SK-N-SH treated with all-trans-retinoic acid at 6 μM for 48 hours (cell line): ENCODE data around the gene EIF3M.

Source experiments
- ATAC-seq: fragments of 200-7000 bp; cut with Tn5 transposase; 3 replicates; pipeline ENCODE4 v1.9.1; 2020; ENCODE audit warnings: mild to moderate bottlenecking, moderate library complexity
- ARNTL ChIP-seq: fragments of 450-650 bp; formaldehyde crosslinking; IDR thresholded peaks from 2 replicates; pipeline ENCODE4 v1.5.0; 2020; ENCODE audit warnings: low read depth, mild to moderate bottlenecking, moderate library complexity, borderline replicate concordance
- BACH2 ChIP-seq: fragments of 250-450 bp; sonication (Bioruptor Pico); IDR thresholded peaks from 2 replicates; pipeline ENCODE4 v1.9.0; 2021; ENCODE audit warnings: mild to moderate bottlenecking, borderline replicate concordance
- CSDC2 ChIP-seq: fragments of 250-450 bp; sonication (Bioruptor Pico); IDR thresholded peaks from 2 replicates; pipeline ENCODE4 v1.5.0; 2020; ENCODE audit warnings: mild to moderate bottlenecking, moderate library complexity
- ESRRG ChIP-seq: fragments of 250-450 bp; sonication (Bioruptor Pico); IDR thresholded peaks from 2 replicates; pipeline ENCODE4 v1.6.1; 2021; ENCODE audit warnings: mild to moderate bottlenecking
- GLIS3 ChIP-seq: fragments of 250-450 bp; sonication (Bioruptor Pico); IDR thresholded peaks from 2 replicates; pipeline ENCODE4 v1.5.0; 2020; ENCODE audit warnings: mild to moderate bottlenecking, moderate library complexity
- ISL1 ChIP-seq: fragments of 250-450 bp; sonication (Bioruptor Pico); IDR thresholded peaks from 2 replicates; pipeline ENCODE4 v2.1.2; 2022; ENCODE audit warnings: mild to moderate bottlenecking, moderate library complexity
- OSR1 ChIP-seq: fragments of 250-450 bp; sonication (Bioruptor Pico); IDR thresholded peaks from 2 replicates; pipeline ENCODE4 v1.8.0; 2022; ENCODE audit warnings: moderate library complexity, mild to moderate bottlenecking, inconsistent platforms
- PATZ1 ChIP-seq: fragments of 250-450 bp; sonication (Bioruptor Pico); IDR thresholded peaks from 2 replicates; pipeline ENCODE4 v1.8.0; 2020; ENCODE audit warnings: mild to moderate bottlenecking, moderate library complexity, borderline replicate concordance
- PPARA ChIP-seq: fragments of 250-450 bp; sonication (Bioruptor Pico); IDR thresholded peaks from 2 replicates; pipeline ENCODE4 v1.5.0; 2020; ENCODE audit warnings: mild to moderate bottlenecking, borderline replicate concordance
- RARB ChIP-seq: fragments of 250-450 bp; sonication (Bioruptor Pico); IDR thresholded peaks from 2 replicates; pipeline ENCODE4 v1.8.0; 2021; ENCODE audit warnings: mild to moderate bottlenecking, moderate library complexity
- SNAI2 ChIP-seq: fragments of 250-450 bp; sonication (Bioruptor Pico); IDR thresholded peaks from 2 replicates; pipeline ENCODE4 v1.5.0; 2020; ENCODE audit warnings: mild to moderate bottlenecking, moderate library complexity
- TCF4 ChIP-seq: fragments of 250-450 bp; sonication (Bioruptor Pico); IDR thresholded peaks from 2 replicates; pipeline ENCODE4 v1.8.0; 2021; ENCODE audit warnings: mild to moderate bottlenecking, moderate library complexity, borderline replicate concordance
- TOX ChIP-seq: fragments of 250-450 bp; sonication (Bioruptor Pico); IDR thresholded peaks from 2 replicates; pipeline ENCODE4 v1.8.0; 2021; ENCODE audit warnings: mild to moderate bottlenecking, moderate library complexity, borderline replicate concordance
- TSHZ2 ChIP-seq: fragments of 250-450 bp; sonication (Bioruptor Pico); IDR thresholded peaks from 2 replicates; pipeline ENCODE4 v1.5.0; 2020; ENCODE audit warnings: mild to moderate bottlenecking, moderate library complexity
- ZC3H10 ChIP-seq: fragments of 250-450 bp; sonication (Bioruptor Pico); IDR thresholded peaks from 2 replicates; pipeline ENCODE4 v1.5.1; 2021; ENCODE audit warnings: mild to moderate bottlenecking, moderate library complexity
- ZFP3 ChIP-seq: fragments of 250-450 bp; sonication (Bioruptor Pico); IDR thresholded peaks from 2 replicates; pipeline ENCODE4 v1.5.0; 2020; ENCODE audit warnings: mild to moderate bottlenecking, moderate library complexity
- ZFP30 ChIP-seq: fragments of 450-650 bp; formaldehyde crosslinking; IDR thresholded peaks from 2 replicates; pipeline ENCODE4 v1.5.0; 2022; ENCODE audit warnings: mild to moderate bottlenecking, moderate library complexity
- ZNF565 ChIP-seq: fragments of 450-650 bp; formaldehyde crosslinking; conservative IDR thresholded peaks from 2 replicates; pipeline ENCODE4 v1.5.0; 2020; ENCODE audit warnings: low read depth, mild to moderate bottlenecking, moderate library complexity
- ZNF70 ChIP-seq: fragments of 450-650 bp; formaldehyde crosslinking; IDR thresholded peaks from 2 replicates; pipeline ENCODE4 v1.5.0; 2020; ENCODE audit warnings: mild to moderate bottlenecking, moderate library complexity
- ZNF8 ChIP-seq: fragments of 450-650 bp; formaldehyde crosslinking; IDR thresholded peaks from 2 replicates; pipeline ENCODE4 v1.5.0; 2020; ENCODE audit warnings: mild to moderate bottlenecking, moderate library complexity
- TF ChIP-seq, protein P1 (sequence below): fragments of 250-450 bp; sonication (Bioruptor Pico); IDR thresholded peaks from 2 replicates; pipeline ENCODE4 v1.8.0; 2021; ENCODE audit warnings: low read depth, mild to moderate bottlenecking, moderate library complexity, borderline replicate concordance

EIF3M gene

GRCh38 chr11:32613500-32614151 is 30.0 kb downstream of the EIF3M start:
- no peak for ATAC-seq
- TF ChIP-seq PATZ1 (no peak), ZFP30 (CRISPR knock-in tag) (no peak)

GRCh38 chr11:32615422-32615821 is 31.8 kb downstream of the EIF3M start:
- no peak for TF ChIP-seq RARB (CRISPR knock-in tag)
- no peak for TF ChIP-seq PATZ1
- no peak for TF ChIP-seq SNAI2 (CRISPR knock-in tag)
- TF ChIP-seq TOX (CRISPR knock-in tag): no peak
- TF ChIP-seq TCF4 (CRISPR knock-in tag): no peak
- TF ChIP-seq TSHZ2: no peak
- TF ChIP-seq ZNF8 (CRISPR knock-in tag): no peak
- TF ChIP-seq ZC3H10: no peak
- no peak for TF ChIP-seq ARNTL (CRISPR knock-in tag)
- TF ChIP-seq ISL1: no peak
- TF ChIP-seq PPARA (CRISPR knock-in tag): no peak
- TF ChIP-seq OSR1 (CRISPR knock-in tag): no peak
- no peak for TF ChIP-seq ZNF565 (CRISPR knock-in tag)
- TF ChIP-seq ZNF70 (CRISPR knock-in tag): no peak
- TF ChIP-seq ZFP3: no peak
- no peak for TF ChIP-seq GLIS3 (CRISPR knock-in tag)
- TF ChIP-seq CSDC2 (CRISPR knock-in tag): no peak
- TF ChIP-seq, protein P1, sequence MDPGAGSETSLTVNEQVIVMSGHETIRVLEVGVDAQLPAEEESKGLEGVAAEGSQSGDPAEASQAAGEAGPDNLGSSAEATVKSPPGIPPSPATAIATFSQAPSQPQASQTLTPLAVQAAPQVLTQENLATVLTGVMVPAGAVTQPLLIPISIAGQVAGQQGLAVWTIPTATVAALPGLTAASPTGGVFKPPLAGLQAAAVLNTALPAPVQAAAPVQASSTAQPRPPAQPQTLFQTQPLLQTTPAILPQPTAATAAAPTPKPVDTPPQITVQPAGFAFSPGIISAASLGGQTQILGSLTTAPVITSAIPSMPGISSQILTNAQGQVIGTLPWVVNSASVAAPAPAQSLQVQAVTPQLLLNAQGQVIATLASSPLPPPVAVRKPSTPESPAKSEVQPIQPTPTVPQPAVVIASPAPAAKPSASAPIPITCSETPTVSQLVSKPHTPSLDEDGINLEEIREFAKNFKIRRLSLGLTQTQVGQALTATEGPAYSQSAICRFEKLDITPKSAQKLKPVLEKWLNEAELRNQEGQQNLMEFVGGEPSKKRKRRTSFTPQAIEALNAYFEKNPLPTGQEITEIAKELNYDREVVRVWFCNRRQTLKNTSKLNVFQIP (CRISPR knock-in tag): no peak
- no peak for TF ChIP-seq ZFP30 (CRISPR knock-in tag)
- TF ChIP-seq BACH2: no peak
- ATAC-seq: no peak

- ATAC-seq: no peak
- TF ChIP-seq SNAI2 (CRISPR knock-in tag) (no peak), GLIS3 (CRISPR knock-in tag) (no peak), ESRRG (CRISPR knock-in tag) (no peak), ZNF8 (CRISPR knock-in tag) (no peak), CSDC2 (CRISPR knock-in tag) (no peak), ZFP3 (no peak), ISL1 (no peak), TSHZ2 (no peak), TCF4 (CRISPR knock-in tag) (no peak), ZC3H10 (no peak), ZNF565 (CRISPR knock-in tag) (no peak), TOX (CRISPR knock-in tag) (no peak), OSR1 (CRISPR knock-in tag) (no peak), ZNF70 (CRISPR knock-in tag) (no peak)
Observed at GRCh38 chr11:32616903-32617302, 33.3 kb downstream of the EIF3M start.
